GM12874 (cell line): ENCODE measurements around the gene HLCS.

Source experiments
- TF ChIP-seq, protein P1 (sequence below): IDR thresholded peaks from 2 replicates; pipeline ENCODE4 v1.5.1; 2011; ENCODE audit warnings: low read depth, mild to moderate bottlenecking, control low read depth, low read length, moderate library complexity; ENCODE audit not compliant: insufficient read depth

The HLCS gene

DNA sequence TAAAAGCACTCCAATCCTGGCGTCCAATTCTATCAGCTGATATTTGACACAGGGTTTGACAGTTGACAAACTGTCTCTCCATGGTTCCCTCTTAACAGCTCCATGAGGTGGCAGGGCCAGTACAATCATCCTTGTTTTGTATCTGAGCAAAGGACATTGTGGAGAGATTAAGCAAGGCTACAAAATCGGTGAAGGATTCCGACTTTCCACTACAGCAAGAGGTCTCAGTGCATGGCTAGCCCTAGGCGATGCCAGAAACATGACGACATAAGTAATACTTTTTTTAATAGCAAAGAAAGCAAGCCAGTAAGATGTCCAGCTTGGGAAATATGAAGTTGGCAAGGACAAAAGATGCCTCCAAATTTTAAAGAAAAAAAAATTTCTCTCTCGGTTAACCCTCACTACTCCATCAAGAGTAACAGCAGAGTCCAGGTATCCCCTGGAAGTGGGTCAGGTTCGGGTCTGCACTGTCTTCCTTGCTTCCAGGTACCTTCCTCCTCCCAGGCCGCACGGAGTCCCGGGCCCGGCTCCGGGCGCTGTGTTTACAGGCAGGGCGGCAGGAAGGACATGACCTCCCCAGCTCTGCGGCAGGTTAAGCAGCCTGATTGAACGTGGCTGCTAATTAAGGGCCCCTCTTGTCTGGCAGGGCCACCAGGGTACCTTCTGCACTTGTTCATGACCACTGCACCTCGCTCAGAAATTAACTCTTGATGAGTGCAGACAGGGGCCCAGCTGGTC lies 161.4 kb downstream of the HLCS start:
- TF ChIP-seq, protein P1, sequence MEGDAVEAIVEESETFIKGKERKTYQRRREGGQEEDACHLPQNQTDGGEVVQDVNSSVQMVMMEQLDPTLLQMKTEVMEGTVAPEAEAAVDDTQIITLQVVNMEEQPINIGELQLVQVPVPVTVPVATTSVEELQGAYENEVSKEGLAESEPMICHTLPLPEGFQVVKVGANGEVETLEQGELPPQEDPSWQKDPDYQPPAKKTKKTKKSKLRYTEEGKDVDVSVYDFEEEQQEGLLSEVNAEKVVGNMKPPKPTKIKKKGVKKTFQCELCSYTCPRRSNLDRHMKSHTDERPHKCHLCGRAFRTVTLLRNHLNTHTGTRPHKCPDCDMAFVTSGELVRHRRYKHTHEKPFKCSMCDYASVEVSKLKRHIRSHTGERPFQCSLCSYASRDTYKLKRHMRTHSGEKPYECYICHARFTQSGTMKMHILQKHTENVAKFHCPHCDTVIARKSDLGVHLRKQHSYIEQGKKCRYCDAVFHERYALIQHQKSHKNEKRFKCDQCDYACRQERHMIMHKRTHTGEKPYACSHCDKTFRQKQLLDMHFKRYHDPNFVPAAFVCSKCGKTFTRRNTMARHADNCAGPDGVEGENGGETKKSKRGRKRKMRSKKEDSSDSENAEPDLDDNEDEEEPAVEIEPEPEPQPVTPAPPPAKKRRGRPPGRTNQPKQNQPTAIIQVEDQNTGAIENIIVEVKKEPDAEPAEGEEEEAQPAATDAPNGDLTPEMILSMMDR = no peak

- TF ChIP-seq, protein P1 = no peak
These were observed 162.5 kb downstream of the HLCS start for GRCh38 chr21:36803816-36804439.

DNA sequence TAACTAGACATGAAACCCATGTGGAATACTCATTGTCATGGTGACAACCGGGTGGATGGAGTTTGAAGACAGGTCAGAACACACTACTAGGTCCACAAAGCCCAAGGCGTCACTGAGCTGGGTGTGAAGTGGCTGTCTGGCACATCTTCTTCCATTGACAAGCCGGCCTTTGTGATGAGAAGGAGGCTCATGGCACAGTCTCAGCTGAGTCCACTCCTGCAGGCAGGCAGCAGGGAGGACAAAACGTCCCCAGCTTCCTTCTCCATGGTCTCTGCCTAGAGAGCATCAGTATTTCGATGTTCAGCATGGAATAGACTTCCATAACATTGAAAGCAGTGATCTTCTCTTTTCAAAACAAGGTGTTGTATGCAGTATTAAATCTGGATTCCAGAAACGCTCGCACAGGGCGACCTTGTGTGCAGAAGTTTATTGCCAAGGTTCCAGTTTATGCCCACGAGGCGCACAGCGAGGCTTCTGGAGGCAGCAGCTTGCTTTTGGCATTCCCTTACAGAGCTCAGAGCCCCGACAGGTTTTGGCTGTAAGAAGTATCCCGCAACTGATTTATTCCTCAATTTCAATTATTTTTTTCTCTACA lies 163.3 kb downstream of the HLCS start:
- TF ChIP-seq, protein P1 = no peak

DNA sequence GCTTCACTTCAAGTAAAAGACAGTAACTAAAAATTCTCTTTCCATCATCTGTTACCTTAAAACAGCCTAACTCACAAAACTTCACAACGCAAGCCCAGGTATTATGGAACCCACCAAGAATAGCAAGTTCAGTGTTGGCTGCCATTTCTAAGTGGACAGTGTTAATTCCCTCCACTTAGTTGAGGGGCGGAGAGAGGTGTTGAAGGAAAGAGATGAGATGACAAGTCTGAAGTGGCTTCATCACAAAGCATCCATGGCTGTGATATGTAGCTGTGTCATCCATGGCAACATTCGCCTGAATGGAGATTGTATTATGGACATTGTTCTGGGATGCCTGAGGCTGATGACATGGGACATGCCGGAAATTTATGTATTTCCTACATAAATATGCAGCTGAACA lies 165.7 kb downstream of the HLCS start:
- TF ChIP-seq, protein P1 = no peak

GRCh38 chr21:36799869-36800268 lies 166.6 kb downstream of the HLCS start:
- TF ChIP-seq, protein P1 = no peak

DNA sequence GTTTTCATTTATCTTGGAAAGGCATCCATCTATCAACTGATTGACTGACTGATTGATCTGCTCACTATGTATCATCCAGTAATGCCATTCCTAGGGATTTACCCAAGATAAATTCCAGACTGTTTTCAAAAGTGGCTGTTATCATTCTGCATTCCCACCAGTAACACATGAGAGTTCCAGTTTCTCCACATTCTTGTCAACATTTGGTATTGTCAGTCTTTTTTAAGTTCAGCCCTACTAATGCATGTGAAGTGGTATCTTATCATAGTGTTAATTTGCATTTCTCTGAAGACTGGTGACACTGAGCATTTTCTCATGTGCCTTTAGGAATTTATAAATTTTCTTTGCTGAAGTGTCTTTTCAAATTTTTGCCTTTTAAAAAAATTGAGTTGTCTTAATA lies 168.0 kb downstream of the HLCS start:
- TF ChIP-seq, protein P1 = no peak

GRCh38 chr21:36796070-36796469 lies 170.4 kb downstream of the HLCS start:
- TF ChIP-seq, protein P1 = no peak
